ENCODE data around the gene SRGAP1. TPM values are rescaled to one million over a fixed set of nuclear protein-coding genes. Genes with fewer than 3 reads are reported as not detected.

The SRGAP1 gene
- polyA plus RNA-seq (2013) = 3.1 TPM in 2 replicates

GRCh38 chr12:63844391-63845341 is at the start of gene SRGAP1:
Gene SRGAP1, plus strand, starts transcription at chr12:63844700. Its CDS starts 117 bp downstream, at chr12:63844817.
- Histone ChIP-seq H3K18ac (ENCODE audit: low read length) (peak within 1 kb of the TSS; percentile 6), H2BK120ac (ENCODE audit: insufficient read depth, low read length, poor library complexity) (peak within 1 kb of the TSS; percentile 14), H3K9me3 (ENCODE audit: insufficient read depth, low read depth, low read length) (no peaks in the 10 kb centered on the region), H3K9ac (ENCODE audit: low read length) (peak within 1 kb of the TSS; percentile 85), H3K79me1 (ENCODE audit: low read length) (peaks cover 5% of the 10 kb centered on the region), H3K4me3 (ENCODE audit: low read depth, low read length) (peak within 1 kb of the TSS; percentile 94), H4K8ac (ENCODE audit: low read depth, low read length) (peak within 1 kb of the TSS; percentile 63), H2AFZ (ENCODE audit: insufficient read depth, low read length, poor library complexity) (peak within 1 kb of the TSS; percentile 59), H4K91ac (ENCODE audit: low read depth, low read length) (peak within 1 kb of the TSS; percentile 28), H2BK12ac (ENCODE audit: low read length) (peak within 1 kb of the TSS; percentile 12), H2AK5ac (ENCODE audit: low read length) (no peak within 1 kb of the TSS), H3K27me3 (ENCODE audit: insufficient read depth, low read length) (no peaks in the 10 kb centered on the region), H3K36me3 (ENCODE audit: control insufficient read depth in 1 of 2, insufficient read depth in 2 of 2, low read length in 2 of 2) (no peaks in the 10 kb centered on the region), H3K4me2 (ENCODE audit: low read length) (peak within 1 kb of the TSS; percentile 94), H4K12ac (ENCODE audit: low read depth, low read length) (peak within 1 kb of the TSS; percentile 27), H2BK5ac (ENCODE audit: low read depth, low read length, poor library complexity) (peak within 1 kb of the TSS; percentile 32), H3K4ac (ENCODE audit: low read depth, low read length) (no peak within 1 kb of the TSS), H3K79me2 (ENCODE audit: control insufficient read depth, insufficient read depth, low read length, poor library complexity) (peaks cover 3% of the 10 kb centered on the region), H3K14ac (ENCODE audit: low read length) (peak within 1 kb of the TSS; percentile 36), H3K27ac (ENCODE audit: low read depth, low read length) (peak within 1 kb of the TSS; percentile 50), H3K4me1 (ENCODE audit: control insufficient read depth in 1 of 2, insufficient read depth in 2 of 2, low read length in 2 of 2) (peaks cover 0 to 2% of the 10 kb centered on the region in 2 experiments), H3K23ac (ENCODE audit: low read length) (no peak within 1 kb of the TSS)
- peak; percentile 36 to 66 for DNase-seq
- no CpG with 5 or more reads among the region's 52 CpGs for WGBS (ENCODE audit: extremely low coverage, insufficient coverage, insufficient read length)

- Histone ChIP-seq H3K14ac (ENCODE audit: low read length) (no peak overlapping the region), H2AFZ (ENCODE audit: insufficient read depth, low read length, poor library complexity) (no peak overlapping the region), H2BK120ac (ENCODE audit: insufficient read depth, low read length, poor library complexity) (no peak overlapping the region), H4K91ac (ENCODE audit: low read depth, low read length) (no peak overlapping the region), H3K36me3 (ENCODE audit: control insufficient read depth in 1 of 2, insufficient read depth in 2 of 2, low read length in 2 of 2) (peaks cover 4 to 5% of the 10 kb centered on the region in 2 experiments), H3K79me1 (ENCODE audit: low read length) (no peaks in the 10 kb centered on the region), H3K4me3 (ENCODE audit: low read depth, low read length) (no peak overlapping the region), H4K12ac (ENCODE audit: low read depth, low read length) (no peak overlapping the region), H3K9me3 (ENCODE audit: insufficient read depth, low read depth, low read length) (no peaks in the 10 kb centered on the region), H3K4me2 (ENCODE audit: low read length) (no peak overlapping the region), H3K27ac (ENCODE audit: low read depth, low read length) (no peak overlapping the region), H2BK12ac (ENCODE audit: low read length) (no peak overlapping the region), H2BK5ac (ENCODE audit: low read depth, low read length, poor library complexity) (no peak overlapping the region), H3K4me1 (ENCODE audit: control insufficient read depth in 1 of 2, insufficient read depth in 2 of 2, low read length in 2 of 2) (no peaks in the 10 kb centered on the region), H3K27me3 (ENCODE audit: insufficient read depth, low read length) (no peaks in the 10 kb centered on the region), H3K4ac (ENCODE audit: low read depth, low read length) (no peak overlapping the region), H2AK5ac (ENCODE audit: low read length) (no peak overlapping the region), H3K79me2 (ENCODE audit: control insufficient read depth, insufficient read depth, low read length, poor library complexity) (no peaks in the 10 kb centered on the region), H3K18ac (ENCODE audit: low read length) (no peak overlapping the region), H3K9ac (ENCODE audit: low read length) (no peak overlapping the region), H3K23ac (ENCODE audit: low read length) (no peak overlapping the region), H4K8ac (ENCODE audit: low read depth, low read length) (no peak overlapping the region)
- WGBS (ENCODE audit: extremely low coverage, insufficient coverage, insufficient read length) = no CpG with 5 or more reads among the region's 10 CpGs
- no peak for DNase-seq
These were observed 49.3 kb upstream of the SRGAP1 start for GRCh38 chr12:63795032-63795687.

GRCh38 chr12:63795944-63796343 is 48.6 kb upstream of the SRGAP1 start:
- H2AFZ ChIP-seq (ENCODE audit: insufficient read depth, low read length, poor library complexity) = no peak overlapping the region
- H2BK120ac ChIP-seq (ENCODE audit: insufficient read depth, low read length, poor library complexity) = no peak overlapping the region
- no peak overlapping the region for H2BK12ac ChIP-seq (ENCODE audit: low read length)
- no peaks in the 10 kb centered on the region for H3K9me3 ChIP-seq (ENCODE audit: insufficient read depth, low read depth, low read length)
- no peak for DNase-seq
- H3K27ac ChIP-seq (ENCODE audit: low read depth, low read length) = no peak overlapping the region
- no peaks in the 10 kb centered on the region for H3K4me1 ChIP-seq (ENCODE audit: control insufficient read depth in 1 of 2, insufficient read depth in 2 of 2, low read length in 2 of 2)
- peaks cover 2% of the 10 kb centered on the region in 2 experiments for H3K36me3 ChIP-seq (ENCODE audit: control insufficient read depth in 1 of 2, insufficient read depth in 2 of 2, low read length in 2 of 2)
- no peak overlapping the region for H4K12ac ChIP-seq (ENCODE audit: low read depth, low read length)
- no peaks in the 10 kb centered on the region for H3K79me2 ChIP-seq (ENCODE audit: control insufficient read depth, insufficient read depth, low read length, poor library complexity)
- no peak overlapping the region for H4K8ac ChIP-seq (ENCODE audit: low read depth, low read length)
- no peak overlapping the region for H2AK5ac ChIP-seq (ENCODE audit: low read length)
- no peak overlapping the region for H3K9ac ChIP-seq (ENCODE audit: low read length)
- no peak overlapping the region for H3K23ac ChIP-seq (ENCODE audit: low read length)
- no peaks in the 10 kb centered on the region for H3K27me3 ChIP-seq (ENCODE audit: insufficient read depth, low read length)
- no peak overlapping the region for H3K14ac ChIP-seq (ENCODE audit: low read length)
- no peak overlapping the region for H3K4me2 ChIP-seq (ENCODE audit: low read length)
- H3K79me1 ChIP-seq (ENCODE audit: low read length) = no peaks in the 10 kb centered on the region
- no peak overlapping the region for H3K4ac ChIP-seq (ENCODE audit: low read depth, low read length)
- no peak overlapping the region for H3K4me3 ChIP-seq (ENCODE audit: low read depth, low read length)
- H2BK5ac ChIP-seq (ENCODE audit: low read depth, low read length, poor library complexity) = no peak overlapping the region
- WGBS (ENCODE audit: extremely low coverage, insufficient coverage, insufficient read length) = 100% methylated on average over 1 of the region's 6 CpGs
- no peak overlapping the region for H3K18ac ChIP-seq (ENCODE audit: low read length)
- no peak overlapping the region for H4K91ac ChIP-seq (ENCODE audit: low read depth, low read length)

GRCh38 chr12:63802012-63802608 is 42.4 kb upstream of the SRGAP1 start:
- no peak overlapping the region for H4K8ac ChIP-seq (ENCODE audit: low read depth, low read length)
- no peak overlapping the region for H4K12ac ChIP-seq (ENCODE audit: low read depth, low read length)
- no peak overlapping the region for H3K4ac ChIP-seq (ENCODE audit: low read depth, low read length)
- H3K14ac ChIP-seq (ENCODE audit: low read length) = no peak overlapping the region
- no peak overlapping the region for H4K91ac ChIP-seq (ENCODE audit: low read depth, low read length)
- no peak overlapping the region for H3K18ac ChIP-seq (ENCODE audit: low read length)
- no peaks in the 10 kb centered on the region for H3K27me3 ChIP-seq (ENCODE audit: insufficient read depth, low read length)
- no CpG with 5 or more reads among the region's 6 CpGs for WGBS (ENCODE audit: extremely low coverage, insufficient coverage, insufficient read length)
- no peaks in the 10 kb centered on the region for H3K79me2 ChIP-seq (ENCODE audit: control insufficient read depth, insufficient read depth, low read length, poor library complexity)
- H2AK5ac ChIP-seq (ENCODE audit: low read length) = no peak overlapping the region
- DNase-seq = peak in 1 of 2 donors; percentile 67
- H3K4me2 ChIP-seq (ENCODE audit: low read length) = no peak overlapping the region
- no peak overlapping the region for H3K9ac ChIP-seq (ENCODE audit: low read length)
- no peaks in the 10 kb centered on the region for H3K4me1 ChIP-seq (ENCODE audit: control insufficient read depth in 1 of 2, insufficient read depth in 2 of 2, low read length in 2 of 2)
- H3K36me3 ChIP-seq (ENCODE audit: control insufficient read depth in 1 of 2, insufficient read depth in 2 of 2, low read length in 2 of 2) = peaks cover 2% of the 10 kb centered on the region in 2 experiments
- no peak overlapping the region for H2AFZ ChIP-seq (ENCODE audit: insufficient read depth, low read length, poor library complexity)
- H3K23ac ChIP-seq (ENCODE audit: low read length) = no peak overlapping the region
- no peak overlapping the region for H2BK120ac ChIP-seq (ENCODE audit: insufficient read depth, low read length, poor library complexity)
- no peaks in the 10 kb centered on the region for H3K9me3 ChIP-seq (ENCODE audit: insufficient read depth, low read depth, low read length)
- no peak overlapping the region for H2BK5ac ChIP-seq (ENCODE audit: low read depth, low read length, poor library complexity)
- H2BK12ac ChIP-seq (ENCODE audit: low read length) = no peak overlapping the region
- H3K4me3 ChIP-seq (ENCODE audit: low read depth, low read length) = no peak overlapping the region
- H3K27ac ChIP-seq (ENCODE audit: low read depth, low read length) = no peak overlapping the region
- H3K79me1 ChIP-seq (ENCODE audit: low read length) = no peaks in the 10 kb centered on the region
